SK-N-MC (cell line): ENCODE measurements around the gene CYP2B6.

Source experiments
- EZH2 ChIP-seq: fragments of 200-600 bp; sonication (generic); IDR thresholded peaks from one replicate; pipeline ENCODE4 v1.6.1; 2017; ENCODE audit warnings: antibody characterized with exemption
- FOXP2 ChIP-seq: optimal IDR thresholded peaks from 2 replicates; pipeline ENCODE3; 2011; ENCODE audit warnings: mild to moderate bottlenecking, moderate library complexity; ENCODE audit not compliant: insufficient read depth; ENCODE audit errors: extremely low read length, control extremely low read depth
- POLR2AphosphoS5 ChIP-seq: IDR thresholded peaks from 2 replicates; pipeline ENCODE4 v1.6.1; 2012; ENCODE audit warnings: mild to moderate bottlenecking, low read depth, low read length, borderline replicate concordance

DNA sequence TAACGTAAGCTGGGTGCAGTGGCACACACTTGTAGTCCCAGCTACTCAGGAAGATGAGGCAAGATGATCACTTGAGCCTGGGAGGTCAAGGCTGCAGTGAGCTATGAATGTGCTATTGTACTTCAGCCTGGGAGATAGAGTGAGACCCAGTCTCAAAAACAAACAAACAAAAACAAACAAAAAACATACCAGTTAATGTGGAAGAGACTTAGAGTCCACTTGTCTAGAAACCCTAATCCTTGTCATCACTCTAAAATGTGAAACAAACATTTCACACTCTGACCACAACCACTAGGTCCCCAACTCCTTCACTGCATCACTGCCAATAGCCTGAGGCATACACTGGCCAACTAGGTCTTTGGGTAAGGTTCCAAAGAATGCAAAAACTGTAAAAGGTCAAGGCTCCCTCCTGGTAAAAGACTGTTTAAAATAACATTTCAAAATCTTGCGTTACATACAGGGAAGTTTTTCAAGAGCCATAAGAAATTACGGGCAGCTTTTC, 28.6 kb upstream of the CYP2B6 start:
- TF ChIP-seq POLR2AphosphoS5 (no peak), EZH2 (no peak), FOXP2 (no peak)
